OCI-LY1 (cell line): ENCODE data around the gene TTC38.

Experiments used
- H2AFZ ChIP-seq: fragments of 200-600 bp; sonication (generic), shearing (Covaris generic); 2 replicates; pipeline ENCODE4 v1.6.0; 2014; ENCODE audit warnings: antibody characterized with exemption, mild to moderate bottlenecking, low read length
- H3F3A ChIP-seq: fragments of 200-600 bp; sonication (generic), shearing (Covaris generic); 2 replicates; pipeline ENCODE4 v1.6.0; 2014; ENCODE audit warnings: mild to moderate bottlenecking, antibody characterized with exemption, low read length, moderate library complexity; ENCODE audit not compliant: insufficient read depth
- H3K27ac ChIP-seq: fragments of 200-600 bp; sonication (generic); 2 replicates; pipeline ENCODE4 v1.5.1; 2014; ENCODE audit warnings: low read length, mixed run types, mild to moderate bottlenecking, low read depth; ENCODE audit not compliant: poor library complexity, severe bottlenecking
- H3K27me3 ChIP-seq: fragments of 200-600 bp; sonication (generic); 2 replicates; pipeline ENCODE4 v1.6.0; 2014; ENCODE audit warnings: antibody characterized with exemption, mild to moderate bottlenecking, low read length, moderate library complexity; ENCODE audit not compliant: insufficient read depth
- H3K36me3 ChIP-seq: fragments of 200-600 bp; sonication (generic); 2 replicates; pipeline ENCODE4 v1.6.1; 2014; ENCODE audit warnings: mild to moderate bottlenecking, antibody characterized with exemption, low read length, moderate library complexity, mixed read lengths; ENCODE audit not compliant: insufficient read depth
- H3K4me1 ChIP-seq: fragments of 200-600 bp; sonication (generic); 2 replicates; pipeline ENCODE4 v1.5.1; 2014; ENCODE audit warnings: mild to moderate bottlenecking, low read length, moderate library complexity; ENCODE audit not compliant: insufficient read depth, severe bottlenecking
- H3K4me2 ChIP-seq: fragments of 200-600 bp; sonication (generic), shearing (Covaris generic); 2 replicates; pipeline ENCODE4 v1.6.1; 2014; ENCODE audit warnings: low read length
- H3K4me3 ChIP-seq: fragments of 200-600 bp; sonication (generic); 2 replicates; pipeline ENCODE4 v1.5.1; 2014; ENCODE audit warnings: low read length, low read depth, mild to moderate bottlenecking, mixed read lengths; ENCODE audit not compliant: poor library complexity, severe bottlenecking
- H3K79me2 ChIP-seq: fragments of 200-600 bp; shearing (Covaris generic); 2 replicates; pipeline ENCODE4 v1.6.1; 2016; ENCODE audit warnings: mixed run types, low read length, mixed read lengths; ENCODE audit not compliant: insufficient read depth
- H3K9ac ChIP-seq: fragments of 200-600 bp; sonication (generic), shearing (Covaris generic); 2 replicates; pipeline ENCODE4 v1.6.1; 2014; ENCODE audit warnings: mild to moderate bottlenecking, low read length, mixed read lengths
- H3K9me2 ChIP-seq: fragments of 200-600 bp; sonication (generic), shearing (Covaris generic); 2 replicates; pipeline ENCODE4 v1.6.1; 2014; ENCODE audit warnings: low read depth, mild to moderate bottlenecking, low read length, mixed read lengths
- H3K9me3 ChIP-seq: fragments of 200-600 bp; shearing (Covaris generic); 2 replicates; pipeline ENCODE4 v1.6.1; 2014; ENCODE audit warnings: low read length, mixed read lengths
- H4K20me1 ChIP-seq: fragments of 200-600 bp; sonication (generic), shearing (Covaris generic); 2 replicates; pipeline ENCODE4 v1.6.0; 2016; ENCODE audit warnings: mild to moderate bottlenecking, low read length; ENCODE audit not compliant: insufficient read depth
- CTCF ChIP-seq: fragments of 200-600 bp; sonication (generic), shearing (Covaris generic); IDR thresholded peaks from 2 replicates; pipeline ENCODE4 v1.5.1; 2017; ENCODE audit warnings: mild to moderate bottlenecking, antibody characterized with exemption, low read length, moderate library complexity, mixed read lengths
- EZH2 ChIP-seq: fragments of 200-600 bp; sonication (generic), shearing (Covaris generic); IDR thresholded peaks from 2 replicates; pipeline ENCODE4 v1.8.0; 2017; ENCODE audit warnings: borderline replicate concordance, mixed run types, mild to moderate bottlenecking, antibody characterized with exemption, low read length, moderate library complexity, mixed read lengths

Gene TTC38

GRCh38 chr22:46289244-46289891 lies 21.6 kb downstream of the TTC38 start:
- Histone ChIP-seq H3F3A (no peaks in the 10 kb centered on the region), H3K4me2 (no peak overlapping the region), H3K9me2 (no peaks in the 10 kb centered on the region), H3K27ac (no peak overlapping the region), H2AFZ (no peak overlapping the region), H3K9ac (no peak overlapping the region), H3K36me3 (no peaks in the 10 kb centered on the region; the same call in 1 of the 2 replicates), H4K20me1 (no peaks in the 10 kb centered on the region), H3K4me3 (no peak overlapping the region), H3K27me3 (no peaks in the 10 kb centered on the region), H3K4me1 (peaks cover 25% of the 10 kb centered on the region), H3K79me2 (no peaks in the 10 kb centered on the region), H3K9me3 (no peaks in the 10 kb centered on the region)
- TF ChIP-seq CTCF (no peak), EZH2 (no peak)

DNA sequence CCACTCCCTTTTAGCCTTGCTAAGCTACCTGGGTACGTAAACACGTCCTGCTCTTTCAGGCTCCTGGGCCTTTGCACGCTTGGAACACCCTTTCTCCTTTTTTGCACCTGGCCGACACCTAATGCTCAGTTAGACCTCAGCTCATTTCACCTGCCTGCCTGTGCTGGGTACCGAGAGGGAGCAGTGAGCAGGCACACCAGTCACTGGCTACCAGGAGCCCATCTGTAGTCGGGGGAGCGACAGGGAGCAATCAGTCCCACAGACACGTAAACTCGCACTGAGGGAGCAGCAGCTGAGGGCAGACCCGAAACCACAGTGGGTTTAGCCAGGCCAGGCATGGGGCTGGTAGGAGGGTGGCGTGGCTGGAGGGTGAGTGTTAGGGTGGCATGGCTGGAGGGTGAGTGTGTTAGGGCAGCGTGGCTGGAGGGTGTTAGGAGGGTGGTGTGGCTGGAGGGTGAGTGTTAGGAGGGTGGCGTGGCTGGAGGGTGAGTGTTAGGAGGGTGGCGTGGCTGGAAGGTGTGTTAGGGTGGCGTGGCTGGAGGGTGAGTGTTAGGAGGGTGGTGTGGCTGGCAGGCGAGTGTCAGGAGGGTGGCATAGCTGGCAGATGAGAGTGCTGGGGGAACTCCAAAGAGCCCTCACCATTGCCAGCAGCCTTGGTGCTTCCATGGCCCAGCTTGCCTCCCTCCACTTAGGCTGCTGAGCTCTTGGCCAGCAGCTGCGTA lies 22.5 kb downstream of the TTC38 start:
- no peaks in the 10 kb centered on the region for H3K9me3 ChIP-seq
- no peaks in the 10 kb centered on the region for H3K27me3 ChIP-seq
- no peaks in the 10 kb centered on the region for H3K9me2 ChIP-seq
- H3K79me2 ChIP-seq, result no peaks in the 10 kb centered on the region
- no peaks in the 10 kb centered on the region for H4K20me1 ChIP-seq
- TF ChIP-seq CTCF, result no peak
- TF ChIP-seq EZH2, result no peak
- H3K36me3 ChIP-seq, result no peaks in the 10 kb centered on the region; the same call in 1 of the 2 replicates
- H2AFZ ChIP-seq, result no peak overlapping the region
- H3K4me2 ChIP-seq, result no peak overlapping the region
- no peaks in the 10 kb centered on the region for H3F3A ChIP-seq
- no peak overlapping the region for H3K9ac ChIP-seq
- H3K4me1 ChIP-seq, result peaks cover 27% of the 10 kb centered on the region
- no peak overlapping the region for H3K4me3 ChIP-seq
- H3K27ac ChIP-seq, result no peak overlapping the region

- Histone ChIP-seq H3K9me2 (no peaks in the 10 kb centered on the region), H3K4me1 (peaks cover 36% of the 10 kb centered on the region), H3K36me3 (no peaks in the 10 kb centered on the region; the same call in 1 of the 2 replicates), H3K9ac (no peak overlapping the region), H3K4me2 (no peak overlapping the region), H3K9me3 (no peaks in the 10 kb centered on the region), H3K27me3 (no peaks in the 10 kb centered on the region), H2AFZ (no peak overlapping the region), H4K20me1 (no peaks in the 10 kb centered on the region), H3K79me2 (no peaks in the 10 kb centered on the region), H3K27ac (no peak overlapping the region), H3K4me3 (no peak overlapping the region), H3F3A (no peaks in the 10 kb centered on the region)
- TF ChIP-seq EZH2, result no peak
- no peak for TF ChIP-seq CTCF
Observed at GRCh38 chr22:46290843-46291785, 23.3 kb downstream of the TTC38 start.
